Fibroblast of pulmonary artery (primary cell): ENCODE measurements around the gene AATK.

Experiments
- DNase-seq: peaks from one replicate; pipeline ENCODE4 v3.0.0-alpha.2; 2010; ENCODE audit warnings: low read depth
- H3K4me3 ChIP-seq: replicated peaks from 2 replicates; pipeline ENCODE4 v1.5.1; 2011; ENCODE audit warnings: low read depth, mild to moderate bottlenecking, control low read depth, low read length, moderate library complexity
- CTCF ChIP-seq: IDR thresholded peaks from 2 replicates; pipeline ENCODE4 v1.5.1; 2011; ENCODE audit warnings: mild to moderate bottlenecking, control low read depth, low read length, inconsistent platforms; ENCODE audit errors: missing control alignments

AATK gene

GRCh38 chr17:81169870-81170309 lies 3.9 kb upstream of the AATK start:
- H3K4me3 ChIP-seq, result no peak overlapping the region
- TF ChIP-seq CTCF, result no peak
- no peak for DNase-seq

- no peak overlapping the region for H3K4me3 ChIP-seq
- no peak for TF ChIP-seq CTCF
Measured at GRCh38 chr17:81167638-81168037, 1.6 kb upstream of the AATK start.

GRCh38 chr17:81167194-81167524 lies 1.1 kb upstream of the AATK start:
- no peak for DNase-seq
- H3K4me3 ChIP-seq, result no peak overlapping the region
- TF ChIP-seq CTCF, result no peak

More at GRCh38 chr17:81167638-81168037, 1.6 kb upstream of the AATK start:
- no peak for DNase-seq

GRCh38 chr17:81165246-81166032 lies 582 bp downstream of the AATK start, which contains the start of gene PVALEF:
PVALEF (plus strand) TSS chr17:81165507; CDS start chr17:81181227, 15,720 bp downstream.
- no peak within 1 kb of the TSS for H3K4me3 ChIP-seq
- TF ChIP-seq CTCF, result no peak
- no peak for DNase-seq

- no peak for DNase-seq
- TF ChIP-seq CTCF, result no peak
- no peak overlapping the region for H3K4me3 ChIP-seq
Measured at GRCh38 chr17:81164371-81165245, 1.4 kb downstream of the AATK start.

- no peak for DNase-seq
- TF ChIP-seq CTCF, result no peak
- H3K4me3 ChIP-seq, result no peak overlapping the region
Measured at GRCh38 chr17:81163703-81164370, 2.2 kb downstream of the AATK start.
